ENCODE results near the gene TFF1.

TFF1 gene

DNA sequence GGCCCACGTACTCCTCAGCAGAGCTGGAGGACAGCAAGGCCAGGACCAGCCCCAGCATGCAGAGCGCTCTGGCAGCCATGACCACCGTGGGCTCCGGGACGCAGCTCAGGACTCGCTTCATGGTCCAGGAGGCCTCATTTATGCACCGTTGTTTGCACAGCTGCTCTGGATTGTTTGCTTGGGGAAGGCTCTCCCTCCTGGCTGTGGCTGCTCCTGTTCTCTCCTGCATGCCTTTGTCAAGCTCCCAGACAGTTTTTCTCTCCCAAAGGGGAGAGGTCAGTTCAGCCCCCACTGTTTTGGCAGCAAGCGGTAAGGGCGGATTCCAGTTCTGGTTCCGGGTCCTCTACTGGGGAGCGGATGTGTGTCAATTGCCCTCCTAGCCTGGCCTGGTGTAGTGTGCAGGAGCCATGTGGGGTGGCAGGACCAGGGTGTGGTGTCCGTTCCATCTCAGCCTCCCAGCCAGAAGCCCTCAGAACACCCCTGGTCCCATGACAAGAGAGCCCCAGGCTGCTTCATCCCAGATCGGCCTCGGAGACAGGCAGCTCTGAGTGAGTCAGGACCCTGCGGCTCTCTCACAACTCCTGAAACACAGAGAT is 50.9 kb downstream of the TFF1 start, which contains the start of gene TFF3:
TFF3 (minus strand) TSS at position 114 of the 596 bp plus-strand sequence; CDS start at position 79, 35 bp downstream.
- DNase-seq = no peak

DNA sequence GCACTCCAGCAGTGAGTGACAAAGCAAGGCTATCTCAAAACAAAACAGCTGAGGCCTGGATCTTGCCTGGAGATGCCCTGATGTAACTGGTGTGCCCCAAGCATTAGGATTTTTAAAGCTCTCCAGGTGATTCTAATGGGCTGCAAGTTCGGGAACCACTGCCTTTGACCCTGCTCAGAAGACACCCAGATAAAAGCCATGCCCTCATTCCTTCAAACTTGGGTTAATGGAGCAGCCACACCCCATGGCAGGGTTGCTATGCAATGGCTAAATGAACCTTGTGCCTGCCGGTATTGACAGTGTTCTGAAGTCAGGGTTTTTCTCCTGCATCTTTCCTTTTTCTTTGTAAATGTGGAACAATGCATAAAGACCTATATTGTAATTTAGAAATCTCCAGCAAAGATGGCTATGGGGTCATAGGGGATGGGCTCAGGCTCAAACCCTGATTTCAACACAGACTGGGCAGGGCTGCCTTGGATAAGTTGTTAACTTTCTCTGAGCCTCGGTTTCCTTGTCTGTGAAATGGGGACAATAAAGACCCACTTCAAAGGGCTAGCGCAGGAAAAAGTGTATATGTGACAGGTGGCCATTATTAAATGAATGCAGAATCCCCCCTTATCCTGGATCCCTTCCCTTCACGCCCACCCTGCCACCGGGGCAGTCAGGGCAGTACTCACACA is 51.6 kb downstream of the TFF1 start:
- no peak for DNase-seq

DNA sequence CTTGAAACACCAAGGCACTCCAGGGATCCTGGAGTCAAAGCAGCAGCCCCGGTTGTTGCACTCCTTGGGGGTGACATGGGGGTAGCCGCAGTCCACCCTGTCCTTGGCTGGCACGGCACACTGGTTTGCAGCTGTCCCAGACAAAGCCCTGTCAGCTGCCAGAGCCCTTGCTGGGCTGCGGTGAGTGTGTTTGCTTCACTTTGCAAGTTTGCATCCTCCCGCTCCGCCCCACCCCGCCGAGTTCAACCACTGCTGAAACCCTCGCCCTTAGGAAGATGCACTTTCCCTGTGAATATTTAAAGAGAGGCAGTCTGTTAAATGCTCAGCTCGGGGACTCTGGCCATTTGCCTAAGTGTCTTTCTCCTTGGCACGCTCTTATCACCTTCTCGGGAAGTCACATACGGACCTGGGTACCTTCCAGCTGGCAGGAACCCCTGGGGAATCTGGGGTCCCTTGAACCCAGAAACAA is 52.8 kb downstream of the TFF1 start:
- no peak for DNase-seq

DNA sequence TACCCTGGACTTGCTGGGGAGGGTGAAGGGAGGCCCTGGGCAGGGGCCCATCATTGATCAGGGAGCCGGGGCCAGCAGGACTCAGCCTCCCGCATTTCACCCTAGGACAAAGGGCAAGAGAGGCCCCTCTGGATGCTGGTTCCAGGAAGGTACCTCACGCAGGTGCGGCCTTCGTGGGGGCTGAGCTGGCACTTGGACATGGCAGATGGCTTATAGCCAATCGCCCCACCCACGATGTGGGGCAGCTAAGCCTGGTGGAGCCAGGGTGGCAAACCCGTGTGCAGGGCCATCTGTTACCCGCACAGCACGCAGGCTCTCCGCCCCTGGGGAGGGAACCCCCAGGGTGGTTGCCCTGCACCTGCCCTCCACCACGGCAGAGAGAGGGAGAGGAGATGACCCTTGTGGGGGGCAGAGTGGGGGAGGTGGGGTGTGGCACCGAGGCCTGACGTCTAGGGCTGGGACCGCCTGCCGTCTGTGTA is 53.7 kb downstream of the TFF1 start:
- DNase-seq = no peak
